ENCODE data around the gene ALG12.

ALG12 gene

DNA sequence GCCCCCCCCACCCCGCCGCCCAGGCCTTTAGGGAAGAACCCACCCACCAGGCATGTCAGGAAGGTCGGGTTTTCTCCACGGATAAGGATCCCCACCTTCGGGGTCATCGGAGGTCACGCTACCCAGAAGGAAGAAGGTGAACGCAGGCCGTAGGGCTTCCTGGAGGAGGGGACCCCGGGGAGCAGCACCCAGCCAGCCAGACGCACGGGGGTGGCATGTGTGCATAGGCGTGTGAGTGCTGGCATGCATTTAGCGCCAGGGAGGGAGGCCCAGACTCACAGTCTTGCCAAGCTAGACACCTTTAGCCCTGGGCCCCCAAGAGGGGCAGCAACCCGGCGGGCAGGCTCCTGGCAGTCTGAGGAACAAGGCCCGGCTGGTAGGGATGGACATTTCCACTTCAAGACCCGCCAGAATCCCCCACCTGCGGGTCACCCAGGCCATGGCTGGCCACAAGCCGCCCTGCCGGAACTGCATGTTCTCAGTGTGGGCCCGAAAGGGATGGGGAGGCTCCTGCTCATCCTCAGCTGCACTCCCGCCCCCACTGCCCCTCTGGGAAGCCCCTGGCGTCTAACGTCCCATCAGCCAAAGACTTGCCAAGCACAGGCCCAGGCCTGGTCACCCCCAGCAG lies 25.6 kb upstream of the ALG12 start:
- Mint-ChIP-seq H3K4me1 (ENCODE audit: low read depth) (peaks cover 12% of the 10 kb centered on the region), H3K4me3 (no peak overlapping the region), H3K36me3 (ENCODE audit: low read depth) (no peaks in the 10 kb centered on the region), H3K9me3 (no peaks in the 10 kb centered on the region), H3K27me3 (no peaks in the 10 kb centered on the region), H3K27ac (peak overlapping the region; percentile 29)
- no peak for DNase-seq

DNA sequence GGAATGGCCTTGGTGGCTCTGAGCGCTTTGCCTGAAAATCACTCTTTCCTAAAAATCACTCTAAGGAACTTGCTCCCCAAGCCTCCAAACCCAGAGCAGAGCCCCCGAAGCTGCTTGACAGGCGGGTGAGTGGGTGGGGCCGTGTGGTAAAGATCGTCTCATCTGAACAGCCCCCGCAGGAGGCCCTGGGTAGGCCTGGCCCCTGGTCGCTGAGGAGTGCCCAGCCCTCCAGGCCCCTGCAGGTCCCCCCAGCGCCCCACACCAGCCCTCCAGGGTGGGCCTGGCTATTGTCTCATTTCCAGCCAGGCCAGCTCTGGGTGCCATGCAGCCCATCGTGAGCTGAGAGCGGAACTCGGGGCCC lies 25.1 kb upstream of the ALG12 start:
- H3K27me3 Mint-ChIP-seq = no peaks in the 10 kb centered on the region
- H3K36me3 Mint-ChIP-seq (ENCODE audit: low read depth) = no peaks in the 10 kb centered on the region
- DNase-seq = no peak
- H3K4me1 Mint-ChIP-seq (ENCODE audit: low read depth) = peaks cover 12% of the 10 kb centered on the region
- no peak overlapping the region for H3K27ac Mint-ChIP-seq
- no peaks in the 10 kb centered on the region for H3K9me3 Mint-ChIP-seq
- no peak overlapping the region for H3K4me3 Mint-ChIP-seq

DNA sequence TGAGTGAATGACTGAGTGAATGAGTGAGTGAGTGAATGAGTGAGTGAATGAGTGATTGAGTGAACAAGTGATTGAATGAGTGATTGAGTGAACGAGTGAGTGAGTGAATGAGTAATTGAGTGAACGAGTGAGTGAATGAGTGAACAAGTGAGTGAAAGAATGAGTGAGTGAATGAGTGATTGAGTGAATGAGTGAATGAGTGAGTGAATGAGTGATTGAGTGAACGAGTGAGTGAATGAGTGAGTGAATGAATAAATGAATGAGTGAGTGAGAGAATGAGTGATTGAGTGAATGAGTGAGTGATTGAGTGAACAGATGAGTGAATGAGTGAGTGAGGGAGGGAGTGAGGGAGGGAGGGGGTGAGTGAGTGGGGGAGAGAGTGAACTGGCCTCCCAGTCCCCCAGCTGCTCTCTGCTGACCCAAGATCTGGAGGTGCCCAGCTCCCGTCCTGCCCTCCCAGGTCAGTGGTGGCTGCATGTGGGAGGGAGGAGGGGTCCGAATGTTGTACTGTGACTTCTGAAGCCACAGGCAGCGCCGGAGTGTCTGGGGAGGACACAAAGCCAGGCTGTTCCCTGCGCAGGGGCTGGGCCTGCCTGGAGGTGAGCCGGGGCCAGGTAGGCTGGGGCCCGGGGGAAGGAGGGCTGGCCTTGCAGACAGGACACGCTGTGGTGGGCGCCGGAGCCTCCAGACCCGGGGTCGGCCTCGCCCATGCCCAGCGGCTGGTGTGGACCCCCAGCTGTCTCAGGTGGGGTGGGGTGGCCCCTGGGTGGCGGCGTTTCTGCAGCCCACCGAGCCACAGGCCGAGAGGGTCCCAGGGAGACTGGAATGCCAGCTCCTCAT lies 24.5 kb upstream of the ALG12 start:
- no peak overlapping the region for H3K27ac Mint-ChIP-seq
- no peaks in the 10 kb centered on the region for H3K36me3 Mint-ChIP-seq (ENCODE audit: low read depth)
- DNase-seq = no peak
- H3K4me1 Mint-ChIP-seq (ENCODE audit: low read depth) = peaks cover 14% of the 10 kb centered on the region
- H3K4me3 Mint-ChIP-seq = no peak overlapping the region
- no peaks in the 10 kb centered on the region for H3K9me3 Mint-ChIP-seq
- H3K27me3 Mint-ChIP-seq = no peaks in the 10 kb centered on the region

DNA sequence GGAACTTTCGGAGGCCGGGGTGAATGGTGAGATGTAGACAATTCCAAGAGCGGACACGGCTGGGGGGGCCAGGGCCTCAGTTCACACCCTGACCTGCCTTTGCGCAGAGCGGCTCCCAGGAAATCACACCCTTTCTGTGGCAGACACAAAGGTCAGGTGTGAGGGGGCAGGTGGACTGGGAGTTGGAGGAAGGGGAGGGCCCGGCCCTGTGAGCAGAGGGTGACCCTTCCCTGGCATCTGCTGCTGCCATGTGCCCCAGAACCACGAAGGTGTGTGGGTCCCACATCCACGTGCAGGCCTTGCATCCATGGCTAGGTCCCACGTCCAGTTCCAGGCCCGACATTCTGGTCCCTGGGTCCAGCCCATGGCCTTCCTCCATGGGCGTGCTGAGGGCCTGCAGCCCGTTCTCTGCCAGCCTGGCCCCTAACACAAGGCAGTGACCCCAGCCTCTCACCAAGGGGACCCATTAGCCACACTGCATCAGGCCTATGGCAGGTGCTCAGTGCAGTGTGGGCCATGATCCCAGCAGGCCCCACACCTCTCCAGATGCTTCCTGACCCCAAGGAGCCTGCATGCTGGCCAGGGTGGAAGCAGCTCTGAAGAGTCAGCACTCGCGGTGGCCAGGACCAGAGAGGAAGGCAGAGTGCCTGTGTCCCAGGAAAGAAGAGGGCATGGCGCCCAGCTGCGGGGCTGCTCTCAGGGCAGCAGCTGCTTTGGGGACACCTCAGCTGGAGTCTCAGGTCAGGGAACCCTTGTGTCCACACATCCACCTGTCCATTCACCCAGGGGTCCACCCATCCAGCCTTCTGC lies 23.5 kb upstream of the ALG12 start:
- Mint-ChIP-seq H3K27ac (no peak overlapping the region), H3K9me3 (no peaks in the 10 kb centered on the region), H3K27me3 (no peaks in the 10 kb centered on the region), H3K4me3 (no peak overlapping the region), H3K4me1 (ENCODE audit: low read depth) (peaks cover 23% of the 10 kb centered on the region), H3K36me3 (ENCODE audit: low read depth) (no peaks in the 10 kb centered on the region)
- DNase-seq = no peak

DNA sequence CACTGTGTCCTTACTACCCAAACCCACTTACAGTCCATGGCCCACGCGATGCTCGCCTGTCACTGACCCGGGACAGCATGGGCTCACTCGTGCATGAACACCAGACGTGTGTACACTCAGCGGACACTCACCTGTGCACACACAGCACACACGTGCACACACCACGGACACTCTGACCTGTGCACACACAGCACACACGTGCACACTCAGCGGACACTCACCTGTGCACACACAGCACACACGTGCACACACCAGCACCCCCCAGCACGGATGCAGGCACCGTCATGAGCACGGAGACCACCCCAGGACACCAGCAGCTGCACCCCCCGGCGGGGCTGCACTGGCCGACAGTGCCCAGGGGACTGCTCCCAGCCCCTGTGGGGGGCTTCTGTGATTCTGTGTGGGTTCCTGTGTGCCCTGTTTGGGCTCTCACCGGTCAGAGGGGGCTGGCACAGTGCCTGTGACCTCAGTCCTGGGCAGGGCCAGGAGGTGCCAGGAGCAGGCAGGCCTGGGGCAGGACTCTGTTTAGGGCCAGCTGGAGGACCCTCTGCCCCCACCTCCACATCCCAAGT lies 20.4 kb upstream of the ALG12 start:
- Mint-ChIP-seq H3K27me3 (no peaks in the 10 kb centered on the region), H3K27ac (no peak overlapping the region), H3K9me3 (no peaks in the 10 kb centered on the region), H3K4me1 (ENCODE audit: low read depth) (peaks cover 25% of the 10 kb centered on the region), H3K4me3 (no peak overlapping the region), H3K36me3 (ENCODE audit: low read depth) (no peaks in the 10 kb centered on the region)
- no peak for DNase-seq

DNA sequence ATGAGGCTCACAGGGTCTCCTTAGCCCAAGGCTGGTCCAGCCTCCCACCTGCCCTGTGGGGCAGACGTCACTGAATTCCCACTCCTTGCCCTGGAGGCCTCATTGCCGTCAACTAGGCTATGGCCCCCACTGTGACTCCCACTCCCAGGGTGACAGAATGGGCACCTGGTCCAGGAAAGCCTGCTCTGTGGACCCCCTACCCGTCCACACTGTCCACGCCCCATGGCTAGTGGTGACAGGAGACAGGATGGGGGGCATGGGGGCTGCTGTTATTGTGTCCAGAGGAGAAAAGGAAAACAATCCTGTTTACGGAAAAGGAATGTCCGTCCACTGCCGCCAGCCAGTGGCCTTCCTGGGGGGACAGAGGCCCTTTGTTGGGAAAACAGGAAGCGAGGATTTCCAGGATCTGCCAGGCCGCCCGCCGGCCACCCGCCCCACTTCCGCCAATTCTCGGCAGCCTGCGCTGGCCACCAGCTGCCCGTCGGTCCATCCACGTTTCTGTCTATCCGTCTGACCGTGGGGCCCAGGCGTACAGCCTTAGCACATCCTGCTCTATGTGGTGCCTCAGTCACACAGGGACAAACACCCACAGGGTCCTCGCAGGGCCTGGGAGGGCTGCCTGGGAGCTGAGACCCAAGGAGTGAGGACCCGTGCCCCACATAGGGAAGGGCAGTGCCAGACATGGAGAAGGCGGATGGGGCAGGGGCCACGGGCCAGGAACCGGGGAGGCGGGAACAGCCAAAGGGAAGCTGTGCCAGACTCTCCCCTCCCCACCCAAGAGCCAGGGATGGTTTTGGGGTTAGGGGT lies 19.7 kb upstream of the ALG12 start:
- peaks cover 32% of the 10 kb centered on the region for H3K4me1 Mint-ChIP-seq (ENCODE audit: low read depth)
- H3K9me3 Mint-ChIP-seq = no peaks in the 10 kb centered on the region
- H3K36me3 Mint-ChIP-seq (ENCODE audit: low read depth) = peaks cover 2% of the 10 kb centered on the region
- no peak for DNase-seq
- H3K4me3 Mint-ChIP-seq = no peak overlapping the region
- no peaks in the 10 kb centered on the region for H3K27me3 Mint-ChIP-seq
- no peak overlapping the region for H3K27ac Mint-ChIP-seq

GRCh38 chr22:49936973-49937757 lies 18.9 kb upstream of the ALG12 start:
- Mint-ChIP-seq H3K4me1 (ENCODE audit: low read depth) (peaks cover 35% of the 10 kb centered on the region), H3K27me3 (no peaks in the 10 kb centered on the region)
- DNase-seq = no peak

DNA sequence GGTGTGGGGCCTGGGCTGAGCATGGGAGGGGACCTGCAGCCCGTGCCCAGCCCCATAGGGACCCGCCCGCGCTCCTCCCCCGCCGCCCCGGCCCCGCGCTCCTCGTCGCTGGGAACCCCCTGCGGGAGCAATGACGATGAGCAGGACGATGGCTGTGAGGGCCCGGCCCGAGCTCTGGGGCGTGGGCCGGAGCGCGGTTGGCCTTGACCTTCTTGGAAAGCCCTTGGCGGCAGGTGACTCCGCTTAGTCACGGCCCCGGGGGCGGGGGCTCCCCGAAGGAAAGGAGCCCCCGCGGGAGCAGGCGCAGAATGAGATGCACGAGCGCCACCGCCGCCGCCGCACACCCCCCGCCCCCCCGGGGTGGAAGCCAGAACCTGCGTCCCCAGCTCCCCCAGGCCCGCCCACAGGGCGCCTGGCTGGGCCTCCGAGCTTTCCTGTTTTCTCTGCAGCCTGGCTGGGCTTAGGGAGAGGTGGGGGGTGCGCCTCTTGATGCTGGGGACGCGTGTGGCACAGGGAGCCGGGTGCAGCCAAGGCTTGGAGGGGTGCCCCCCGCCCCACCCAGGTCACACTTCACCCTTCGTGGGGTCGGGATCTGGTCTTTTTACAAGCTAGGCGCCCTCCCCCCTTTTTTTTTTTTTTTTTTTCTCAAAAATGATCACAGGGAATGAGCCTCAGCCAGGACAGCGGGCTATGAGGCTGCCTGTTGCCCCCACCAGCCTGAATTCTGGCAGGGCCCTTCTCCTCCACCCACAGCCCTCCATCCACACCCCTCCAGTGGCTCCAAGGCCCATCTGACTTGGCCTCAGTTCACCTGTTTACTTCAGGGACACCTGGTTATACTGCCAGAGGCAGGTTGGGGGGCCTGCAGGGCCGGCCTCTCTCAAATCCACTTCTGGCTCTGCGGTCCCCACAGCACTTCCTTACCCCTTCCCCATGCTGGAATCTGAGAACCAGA lies 18.1 kb upstream of the ALG12 start:
- no peaks in the 10 kb centered on the region for H3K27me3 Mint-ChIP-seq
- H3K4me1 Mint-ChIP-seq (ENCODE audit: low read depth) = peaks cover 41% of the 10 kb centered on the region
- peak overlapping the region; percentile 87 for H3K27ac Mint-ChIP-seq
- H3K36me3 Mint-ChIP-seq (ENCODE audit: low read depth) = peaks cover 3% of the 10 kb centered on the region
- peak overlapping the region; percentile 61 for H3K4me3 Mint-ChIP-seq
- H3K9me3 Mint-ChIP-seq = no peaks in the 10 kb centered on the region
- DNase-seq = peak; percentile 98

More at GRCh38 chr22:49936973-49937757, 18.9 kb upstream of the ALG12 start:
- H3K27ac Mint-ChIP-seq = peak overlapping the region; percentile 87
- H3K36me3 Mint-ChIP-seq (ENCODE audit: low read depth) = peaks cover 3% of the 10 kb centered on the region
- H3K4me3 Mint-ChIP-seq = peak overlapping the region; percentile 61
- H3K9me3 Mint-ChIP-seq = no peaks in the 10 kb centered on the region

DNA sequence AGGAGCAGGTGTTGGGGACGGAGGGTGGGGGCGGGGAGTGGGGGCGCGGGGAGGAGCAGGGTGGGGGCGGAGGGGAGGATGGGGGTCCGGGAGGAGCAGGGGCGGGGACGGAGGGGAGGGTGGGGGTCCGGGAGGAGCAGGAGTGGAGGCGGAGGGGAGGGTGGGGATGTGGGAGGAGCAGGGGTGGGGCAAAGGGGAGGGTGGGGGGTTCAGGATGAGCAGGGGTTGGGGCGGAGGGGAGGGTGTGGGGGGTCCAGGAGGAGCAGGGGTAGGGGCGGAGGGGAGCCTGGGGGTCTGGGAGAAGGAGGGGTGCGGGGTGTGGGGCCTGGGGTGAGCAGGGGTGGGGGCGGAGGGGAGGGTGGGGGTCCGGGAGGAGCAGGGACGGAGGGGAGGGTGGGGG lies 17.3 kb upstream of the ALG12 start:
- DNase-seq = no peak
- Mint-ChIP-seq H3K27me3 (no peaks in the 10 kb centered on the region), H3K27ac (no peak overlapping the region), H3K9me3 (no peaks in the 10 kb centered on the region), H3K36me3 (ENCODE audit: low read depth) (peaks cover 3% of the 10 kb centered on the region), H3K4me3 (no peak overlapping the region), H3K4me1 (ENCODE audit: low read depth) (peaks cover 48% of the 10 kb centered on the region)

DNA sequence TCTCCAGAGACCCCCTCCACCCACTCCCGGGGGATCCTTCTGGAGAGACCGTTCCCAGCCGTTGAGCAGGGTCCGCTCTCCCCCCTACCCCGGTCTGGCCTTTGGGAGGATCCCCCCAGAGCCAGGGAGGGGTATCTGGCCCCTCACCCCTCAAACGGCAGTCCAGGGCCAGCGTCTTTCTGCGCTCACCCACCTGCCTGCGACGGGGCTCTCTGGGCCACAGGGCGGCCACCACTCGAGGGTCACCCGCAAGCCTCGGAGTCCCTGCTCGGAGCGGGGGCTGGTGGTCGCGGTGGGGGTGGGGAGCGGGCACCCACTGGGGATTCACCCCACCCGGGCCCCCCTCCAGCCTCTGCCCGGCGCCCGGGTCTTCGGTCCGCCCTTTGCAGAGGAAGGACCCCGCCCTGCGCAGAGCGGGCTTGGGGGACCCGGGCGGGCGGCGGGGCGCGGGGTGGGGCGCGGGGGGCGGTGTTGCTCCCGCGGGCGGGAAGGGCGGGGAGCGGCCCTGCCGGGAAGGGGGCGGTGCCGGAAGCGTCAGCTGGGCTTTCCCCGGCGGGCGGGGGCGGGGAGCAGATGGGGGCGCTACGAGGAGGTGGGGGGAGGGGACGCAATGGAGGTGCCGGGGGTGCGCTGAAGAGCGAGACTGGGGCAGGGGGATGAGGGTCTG lies 16.8 kb upstream of the ALG12 start:
- Mint-ChIP-seq H3K27ac (peak overlapping the region; percentile 73), H3K27me3 (no peaks in the 10 kb centered on the region), H3K36me3 (ENCODE audit: low read depth) (peaks cover 3% of the 10 kb centered on the region), H3K4me3 (peak overlapping the region; percentile 76), H3K9me3 (no peaks in the 10 kb centered on the region), H3K4me1 (ENCODE audit: low read depth) (peaks cover 53% of the 10 kb centered on the region)
- peak; percentile 93 for DNase-seq

DNA sequence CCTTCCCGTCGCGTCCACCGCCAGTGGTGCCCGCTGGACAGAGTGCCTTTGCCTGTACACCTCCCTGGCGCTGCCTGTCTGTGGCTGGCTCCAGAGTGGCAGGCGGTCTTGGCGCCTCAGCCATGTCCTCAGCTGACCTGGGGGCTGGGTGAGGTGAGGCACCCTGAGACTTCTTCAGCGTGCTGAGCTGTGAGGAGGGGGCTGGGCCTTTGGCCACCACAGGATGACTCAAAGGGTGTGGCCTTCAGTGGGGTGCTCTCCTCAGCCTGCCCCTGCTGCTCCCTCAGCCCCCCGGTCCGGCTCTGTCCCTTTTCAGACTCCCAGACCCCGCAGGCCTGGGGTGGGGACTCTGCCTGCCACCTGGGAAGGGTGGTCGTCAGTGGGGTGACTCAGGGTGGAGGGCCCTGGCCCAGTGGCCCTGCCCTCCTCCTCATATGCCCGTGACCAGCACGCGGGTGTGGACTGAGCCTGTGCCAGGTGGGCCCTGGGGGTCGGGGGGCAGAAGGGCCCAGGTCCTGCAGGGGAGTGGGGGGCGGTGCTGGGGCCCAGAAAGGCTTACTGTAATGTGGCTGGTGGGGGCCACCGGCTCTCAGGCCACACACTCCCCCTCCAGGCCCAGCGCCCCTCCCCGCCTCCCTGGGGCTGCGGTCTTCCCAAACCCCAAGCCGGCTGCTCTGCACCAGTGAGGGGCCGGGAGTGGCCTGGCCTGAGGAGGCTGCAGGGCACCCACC lies 16.1 kb upstream of the ALG12 start:
- no peaks in the 10 kb centered on the region for H3K9me3 Mint-ChIP-seq
- DNase-seq = peak; percentile 56
- peaks cover 3% of the 10 kb centered on the region for H3K36me3 Mint-ChIP-seq (ENCODE audit: low read depth)
- peaks cover 49% of the 10 kb centered on the region for H3K4me1 Mint-ChIP-seq (ENCODE audit: low read depth)
- peak overlapping the region; percentile 76 for H3K4me3 Mint-ChIP-seq
- no peaks in the 10 kb centered on the region for H3K27me3 Mint-ChIP-seq
- peak overlapping the region; percentile 73 for H3K27ac Mint-ChIP-seq

Data from activated T-cell treated with anti-CD3 and anti-CD28 coated beads, Interleukin-2, amount 50 U/mL, for 24 hours (primary cell).